HepG2 (cell line): ENCODE measurements around the gene MAP2K7. TPM values are rescaled to one million over a fixed set of nuclear protein-coding genes. Genes with fewer than 3 reads are reported as not detected.

Source experiments
- ARNTL ChIP-seq: sonication (generic); formaldehyde crosslinking; IDR thresholded peaks from 2 replicates; pipeline ENCODE4 v1.4.0; 2020; ENCODE audit warnings: mild to moderate bottlenecking, missing genetic modification reagents
- HOMEZ ChIP-seq: IDR thresholded peaks from 2 replicates; pipeline ENCODE4 v1.6.1; 2016; ENCODE audit warnings: low read depth
- KDM2A ChIP-seq: sonication (generic); formaldehyde crosslinking; IDR thresholded peaks from 2 replicates; pipeline ENCODE4 v1.4.0; 2020; ENCODE audit warnings: low read depth, missing genetic modification reagents, borderline replicate concordance
- MTF1 ChIP-seq: sonication (generic); formaldehyde crosslinking; IDR thresholded peaks from 2 replicates; pipeline ENCODE4 v1.5.0; 2020; ENCODE audit warnings: missing genetic modification reagents
- PRMT3 ChIP-seq: sonication (generic); formaldehyde crosslinking; IDR thresholded peaks from 2 replicates; pipeline ENCODE4 v1.8.1; 2022; ENCODE audit warnings: low read depth, mild to moderate bottlenecking, moderate library complexity, missing genetic modification reagents, borderline replicate concordance
- SP1 ChIP-seq, 2 experiments: fragments of 450-650 bp in 1 of 2; sonication (generic) in 1 of 2; formaldehyde crosslinking in 1 of 2; IDR thresholded peaks; 2 replicates each; pipeline versions ENCODE4 v1.4.0 to v1.6.1; 2016 to 2020; ENCODE audit warnings: missing genetic modification reagents in 1 of 2
- SP4 ChIP-seq: sonication (generic); formaldehyde crosslinking; IDR thresholded peaks from 2 replicates; pipeline ENCODE4 v1.8.1; 2023; ENCODE audit warnings: mild to moderate bottlenecking, missing genetic modification reagents
- YEATS4 ChIP-seq: sonication (generic); formaldehyde crosslinking; IDR thresholded peaks from 2 replicates; pipeline ENCODE4 v1.4.0; 2020; ENCODE audit warnings: missing genetic modification reagents, borderline replicate concordance
- ZBTB38 ChIP-seq: sonication (generic); formaldehyde crosslinking; IDR thresholded peaks from 2 replicates; pipeline ENCODE4 v1.5.1; 2020; ENCODE audit warnings: mild to moderate bottlenecking, missing genetic modification reagents
- ZMAT3 ChIP-seq: sonication (generic); formaldehyde crosslinking; conservative IDR thresholded peaks from 2 replicates; pipeline ENCODE4 v1.7.0; 2021; ENCODE audit warnings: missing genetic modification reagents
- ZMAT5 ChIP-seq: sonication (generic); formaldehyde crosslinking; IDR thresholded peaks from 2 replicates; pipeline ENCODE4 v1.5.0; 2020; ENCODE audit warnings: mild to moderate bottlenecking, low read depth, missing genetic modification reagents, borderline replicate concordance
- ZNF230 ChIP-seq: sonication (generic); formaldehyde crosslinking; IDR thresholded peaks from 2 replicates; pipeline ENCODE4 v1.4.0; 2020; ENCODE audit warnings: mild to moderate bottlenecking, missing genetic modification reagents
- ZNF274 ChIP-seq: sonication (generic); formaldehyde crosslinking; IDR thresholded peaks from 2 replicates; pipeline ENCODE4 v1.5.1; 2020; ENCODE audit warnings: mild to moderate bottlenecking, missing genetic modification reagents
- ZNF580 ChIP-seq: IDR thresholded peaks from 2 replicates; pipeline ENCODE4 v1.6.1; 2016; ENCODE audit warnings: low read depth, borderline replicate concordance
- ZNF652 ChIP-seq: IDR thresholded peaks from 2 replicates; pipeline ENCODE4 v1.6.1; 2016; ENCODE audit warnings: low read depth, borderline replicate concordance
- ZSCAN25 ChIP-seq: sonication (generic); formaldehyde crosslinking; IDR thresholded peaks from 2 replicates; pipeline ENCODE4 v1.8.0; 2022; ENCODE audit warnings: mild to moderate bottlenecking, missing genetic modification reagents
- polyA plus RNA-seq, 8 experiments: library from polyadenylated mRNA; depleted of rRNA in 3 of 8; stranded (reverse) in 7 of 8; unstranded in 1 of 8; fragments of >200 nt; fragmentation: Illumina TruSeq in 4 of 8; extraction: Trizol in 4 of 8; gene quantifications; 2 replicates each; pipeline versions ENCODE4 v1.2.1 to v1.2.3, GENCODE V29; 2011 to 2016; ENCODE audit warnings: low read depth in 4 of 8, missing spikeins in 1 of 8, mixed read lengths in 1 of 8; ENCODE audit not compliant: insufficient read depth in 1 of 8
- total RNA-seq, 5 experiments: library from RNA; depleted of rRNA; stranded (reverse); fragments of >200 nt; fragmentation: Illumina TruSeq; extraction: Trizol; gene quantifications; 2 replicates each; pipeline ENCODE4 v1.2.3, GENCODE V29; 2016; ENCODE audit warnings: low read depth in 1 of 5
- TF ChIP-seq, protein P1 (sequence below): IDR thresholded peaks from 2 replicates; pipeline ENCODE4 v1.6.1; 2016
- TF ChIP-seq, protein P2 (sequence below): sonication (generic); formaldehyde crosslinking; IDR thresholded peaks from 2 replicates; pipeline ENCODE4 v1.4.0; 2020; ENCODE audit warnings: missing genetic modification reagents, low read depth, mild to moderate bottlenecking, borderline replicate concordance
- TF ChIP-seq, protein P3 (sequence below): sonication (generic); formaldehyde crosslinking; IDR thresholded peaks from 2 replicates; pipeline ENCODE4 v1.5.0; 2020; ENCODE audit warnings: mild to moderate bottlenecking, missing genetic modification reagents

The MAP2K7 gene
- total and polyA plus RNA-seq, 2 of the 13 experiments (the other 11 are each of a cell fraction or from before 2014, with no cell fraction given): 9.0 to 10.8 TPM

DNA sequence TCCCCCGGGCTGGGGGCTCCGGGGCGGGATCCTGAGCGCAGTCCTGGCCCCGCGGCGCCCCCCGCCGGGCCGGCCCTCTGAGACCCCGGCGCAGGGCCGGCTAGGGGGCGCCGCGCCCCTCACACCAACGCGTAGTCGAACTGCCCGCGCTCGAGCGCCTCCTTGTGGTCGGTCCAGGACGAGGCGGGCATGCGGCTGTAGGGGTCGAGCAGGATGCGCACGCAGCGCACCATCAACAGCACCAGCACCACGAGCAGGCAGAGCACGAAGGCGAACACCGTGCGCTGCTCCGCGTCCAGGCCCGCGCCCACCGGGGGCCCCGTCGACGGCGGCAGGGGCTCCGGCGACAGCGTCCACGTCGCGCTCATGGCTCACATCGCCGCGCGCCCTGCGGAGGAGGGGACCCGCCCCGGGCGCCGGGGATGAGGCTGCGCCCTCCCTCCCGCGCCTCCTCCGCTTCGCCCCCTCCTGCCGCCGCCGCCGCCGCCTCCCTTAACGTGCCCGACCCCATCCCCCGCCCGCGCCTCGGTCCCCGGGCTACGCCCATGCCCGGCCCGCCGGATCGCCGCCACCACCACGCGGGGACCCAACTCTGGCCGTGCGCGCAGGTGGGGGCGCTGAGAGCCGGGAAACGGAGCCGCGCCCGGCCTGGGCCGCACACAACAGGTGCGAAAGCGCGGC, 21.6 kb downstream of the MAP2K7 start (continued):
- TF ChIP-seq, protein P1, sequence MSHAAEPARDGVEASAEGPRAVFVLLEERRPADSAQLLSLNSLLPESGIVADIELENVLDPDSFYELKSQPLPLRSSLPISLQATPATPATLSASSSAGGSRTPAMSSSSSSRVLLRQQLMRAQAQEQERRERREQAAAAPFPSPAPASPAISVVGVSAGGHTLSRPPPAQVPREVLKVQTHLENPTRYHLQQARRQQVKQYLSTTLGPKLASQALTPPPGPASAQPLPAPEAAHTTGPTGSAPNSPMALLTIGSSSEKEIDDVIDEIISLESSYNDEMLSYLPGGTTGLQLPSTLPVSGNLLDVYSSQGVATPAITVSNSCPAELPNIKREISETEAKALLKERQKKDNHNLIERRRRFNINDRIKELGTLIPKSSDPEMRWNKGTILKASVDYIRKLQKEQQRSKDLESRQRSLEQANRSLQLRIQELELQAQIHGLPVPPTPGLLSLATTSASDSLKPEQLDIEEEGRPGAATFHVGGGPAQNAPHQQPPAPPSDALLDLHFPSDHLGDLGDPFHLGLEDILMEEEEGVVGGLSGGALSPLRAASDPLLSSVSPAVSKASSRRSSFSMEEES (CRISPR knock-in tag): peak; percentile 39; the same call in 1 of the 2 replicates
- TF ChIP-seq ARNTL: no peak
- TF ChIP-seq, protein P2, sequence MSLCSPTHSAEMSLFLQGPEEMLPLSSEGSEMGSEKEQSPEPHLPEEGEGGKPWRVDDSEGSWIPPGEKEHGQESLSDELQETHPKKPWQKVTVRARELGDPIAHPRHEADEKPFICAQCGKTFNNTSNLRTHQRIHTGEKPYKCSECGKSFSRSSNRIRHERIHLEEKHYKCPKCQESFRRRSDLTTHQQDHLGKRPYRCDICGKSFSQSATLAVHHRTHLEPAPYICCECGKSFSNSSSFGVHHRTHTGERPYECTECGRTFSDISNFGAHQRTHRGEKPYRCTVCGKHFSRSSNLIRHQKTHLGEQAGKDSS (CRISPR knock-in tag): peak; percentile 68; the same call in 1 of the 2 replicates
- TF ChIP-seq HOMEZ (CRISPR knock-in tag): no peak
- TF ChIP-seq ZNF274 (CRISPR knock-in tag): peak; percentile 74; the same call in 1 of the 2 replicates
- TF ChIP-seq ZMAT3: peak; percentile 85
- TF ChIP-seq ZMAT5: no peak
- TF ChIP-seq ZNF230: peak; percentile 55; the same call in 1 of the 2 replicates
- TF ChIP-seq ZBTB38: peak; percentile 81
- peak; percentile 46; the same call in 1 of the 2 replicates for TF ChIP-seq YEATS4 (CRISPR knock-in tag)
- 0 out of 2 replicates have a peak, but pooled peaks have one; percentile 24 for TF ChIP-seq SP4 (CRISPR knock-in tag)
- no peak for TF ChIP-seq SP1 (IDR thresholded peaks at IDR 0.05)
- peak; percentile 42; the same call in 1 of the 2 replicates for TF ChIP-seq SP1 (CRISPR knock-in tag; IDR thresholded peaks at IDR 0.05)
- TF ChIP-seq PRMT3 (CRISPR knock-in tag): peak; percentile 76
- TF ChIP-seq MTF1 (CRISPR knock-in tag): 0 out of 2 replicates have a peak, but pooled peaks have one; percentile 63
- TF ChIP-seq ZNF652 (CRISPR knock-in tag): no peak
- TF ChIP-seq, protein P3, sequence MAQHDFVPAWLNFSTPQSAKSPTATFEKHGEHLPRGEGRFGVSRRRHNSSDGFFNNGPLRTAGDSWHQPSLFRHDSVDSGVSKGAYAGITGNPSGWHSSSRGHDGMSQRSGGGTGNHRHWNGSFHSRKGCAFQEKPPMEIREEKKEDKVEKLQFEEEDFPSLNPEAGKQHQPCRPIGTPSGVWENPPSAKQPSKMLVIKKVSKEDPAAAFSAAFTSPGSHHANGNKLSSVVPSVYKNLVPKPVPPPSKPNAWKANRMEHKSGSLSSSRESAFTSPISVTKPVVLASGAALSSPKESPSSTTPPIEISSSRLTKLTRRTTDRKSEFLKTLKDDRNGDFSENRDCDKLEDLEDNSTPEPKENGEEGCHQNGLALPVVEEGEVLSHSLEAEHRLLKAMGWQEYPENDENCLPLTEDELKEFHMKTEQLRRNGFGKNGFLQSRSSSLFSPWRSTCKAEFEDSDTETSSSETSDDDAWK (CRISPR knock-in tag): no peak
- peak; percentile 39; the same call in 1 of the 2 replicates for TF ChIP-seq ZNF580 (CRISPR knock-in tag)
- peak; percentile 58; the same call in 1 of the 2 replicates for TF ChIP-seq ZSCAN25 (CRISPR knock-in tag)
- TF ChIP-seq KDM2A (CRISPR knock-in tag): peak; percentile 87
